PC-3 (cell line): ENCODE measurements around the gene PCDH9. TPM values are rescaled to one million over a fixed set of nuclear protein-coding genes. Genes with fewer than 3 reads are reported as not detected.

Source experiments
- ATAC-seq: fragments of 200-7000 bp; cut with Tn5 transposase; 2 replicates; pipeline ENCODE4 v1.9.1; 2020; ENCODE audit warnings: mild to moderate bottlenecking, moderate library complexity
- BruUV-seq: library from RNA; stranded (reverse); fragments of 400-500 nt; replicated peaks from 2 replicates; lab custom pipeline; 2021; lab: Mats Ljungman, UMichigan
- CTCF ChIA-PET: fragments of 300-600 bp; sonication (Branson Sonifier 250); formaldehyde crosslinking; loops from one replicate; lab custom pipeline; 2022; ENCODE audit warnings: antibody characterized with exemption; lab: Charles Lee
- POLR2A ChIA-PET: fragments of 300-600 bp; sonication (Branson Sonifier 250); formaldehyde crosslinking; loops from one replicate; lab custom pipeline; 2022; ENCODE audit warnings: antibody characterized with exemption; ENCODE audit not compliant: unreplicated experiment; lab: Charles Lee
- DNase-seq: peaks from one replicate; pipeline ENCODE4 v3.0.0-alpha.2; 2015
- H2AFZ ChIP-seq: fragments of 300-600 bp; sonication (generic); 2 replicates; pipeline ENCODE4 v1.6.0; 2016; ENCODE audit warnings: antibody characterized with exemption, low read length
- H3F3A ChIP-seq: fragments of 300-600 bp; sonication (generic); one replicate; pipeline ENCODE4 v1.6.0; 2017; ENCODE audit warnings: antibody characterized with exemption, low read length, control low read depth, mild to moderate bottlenecking; ENCODE audit not compliant: unreplicated experiment
- H3K27ac ChIP-seq: fragments of 300-600 bp; sonication (generic); 2 replicates; pipeline ENCODE4 v1.5.1; 2016; ENCODE audit warnings: mild to moderate bottlenecking, low read length
- H3K27me3 ChIP-seq: fragments of 300-600 bp; sonication (generic); 2 replicates; pipeline ENCODE4 v1.6.1; 2016; ENCODE audit warnings: low read length, mixed read lengths
- H3K36me3 ChIP-seq: fragments of 300-600 bp; sonication (generic); 2 replicates; pipeline ENCODE4 v1.6.1; 2016; ENCODE audit warnings: low read depth, mixed run types, low read length, mixed read lengths
- H3K4me1 ChIP-seq: fragments of 300-600 bp; sonication (generic); 2 replicates; pipeline ENCODE4 v1.5.1; 2016; ENCODE audit warnings: low read length; ENCODE audit not compliant: insufficient read depth
- H3K4me2 ChIP-seq: fragments of 300-600 bp; sonication (generic); 2 replicates; pipeline ENCODE4 v1.6.0; 2016; ENCODE audit warnings: low read length
- H3K4me3 ChIP-seq: fragments of 300-600 bp; sonication (generic); 2 replicates; pipeline ENCODE4 v1.5.1; 2016; ENCODE audit warnings: mild to moderate bottlenecking, low read length, mixed read lengths
- H3K79me2 ChIP-seq: fragments of 300-600 bp; sonication (generic); 2 replicates; pipeline ENCODE4 v1.6.1; 2017; ENCODE audit warnings: low read length, mixed read lengths
- H3K9ac ChIP-seq: fragments of 300-600 bp; sonication (generic); 2 replicates; pipeline ENCODE4 v1.6.0; 2016; ENCODE audit warnings: mild to moderate bottlenecking, low read length
- H3K9me2 ChIP-seq: fragments of 300-600 bp; sonication (generic); replicated peaks from 2 replicates; pipeline ENCODE4 v1.6.1; 2016; ENCODE audit warnings: mixed run types, low read length, mixed read lengths
- H3K9me3 ChIP-seq: fragments of 300-600 bp; sonication (generic); 2 replicates; pipeline ENCODE4 v1.6.1; 2016; ENCODE audit warnings: low read length, mixed read lengths
- H4K20me1 ChIP-seq: fragments of 300-600 bp; sonication (generic); 2 replicates; pipeline ENCODE4 v1.6.1; 2016; ENCODE audit warnings: low read length, mixed read lengths
- CTCF ChIP-seq: fragments of 300-600 bp; sonication (generic); conservative IDR thresholded peaks from 2 replicates; pipeline ENCODE4 v1.5.1; 2017; ENCODE audit warnings: antibody characterized with exemption, low read depth, mild to moderate bottlenecking, low read length
- EZH2 ChIP-seq: fragments of 300-600 bp; sonication (generic); IDR thresholded peaks from one replicate; pipeline ENCODE4 v1.6.1; 2017; ENCODE audit warnings: antibody characterized with exemption, mild to moderate bottlenecking, low read length; ENCODE audit not compliant: unreplicated experiment
- EZH2phosphoT487 ChIP-seq: fragments of 300-600 bp; sonication (generic); IDR thresholded peaks from 2 replicates; pipeline ENCODE4 v1.6.1; 2018; ENCODE audit warnings: mild to moderate bottlenecking, antibody characterized with exemption, low read length, borderline replicate concordance
- intact Hi-C: fragments of 100-400 bp; cut with micrococcal nuclease; formaldehyde crosslinking; loops from 2 replicates; pipeline ENCODE4 v1.9.0; 2023
- total RNA-seq: library from RNA; depleted of rRNA; stranded (reverse); fragments of >200 nt; gene quantifications from 2 replicates; pipeline ENCODE4 v1.2.3, GENCODE V29; 2014

The PCDH9 gene
- total RNA-seq, 1 experiment from 2014 or later: 0.98 TPM

GRCh38 chr13:66266348-66266747, 963.8 kb downstream of the PCDH9 start:
- no peaks in the 10 kb centered on the region for H3K36me3 ChIP-seq
- DNase-seq (no peak), ATAC-seq (no peak)
- H3K4me1 ChIP-seq: no peaks in the 10 kb centered on the region
- no peak overlapping the region for H3K9ac ChIP-seq
- H3K9me3 ChIP-seq: no peaks in the 10 kb centered on the region
- no peaks in the 10 kb centered on the region for H3K79me2 ChIP-seq
- ChIA-PET POLR2A (no interaction called here), CTCF (no interaction called here)
- BruUV-seq: no TSS peak
- intact Hi-C loops: no loop called here
- H4K20me1 ChIP-seq: no peaks in the 10 kb centered on the region
- H3K4me3 ChIP-seq: no peak overlapping the region
- no peak overlapping the region for H3K4me2 ChIP-seq
- H3K27ac ChIP-seq: no peak overlapping the region
- H3K27me3 ChIP-seq: no peaks in the 10 kb centered on the region
- no peaks in the 10 kb centered on the region for H3F3A ChIP-seq
- no peak overlapping the region for H2AFZ ChIP-seq
- H3K9me2 ChIP-seq: no peaks in the 10 kb centered on the region
- TF ChIP-seq CTCF: no peak
- no peak for TF ChIP-seq EZH2phosphoT487
- no peak for TF ChIP-seq EZH2

GRCh38 chr13:66265371-66265770, 964.8 kb downstream of the PCDH9 start:
- no peak overlapping the region for H2AFZ ChIP-seq
- CTCF ChIA-PET: no interaction called here
- H3K9ac ChIP-seq: no peak overlapping the region
- no peaks in the 10 kb centered on the region for H3K27me3 ChIP-seq
- H3K9me3 ChIP-seq: no peaks in the 10 kb centered on the region
- no peaks in the 10 kb centered on the region for H3K79me2 ChIP-seq
- no peak for DNase-seq
- H4K20me1 ChIP-seq: no peaks in the 10 kb centered on the region
- no peak for ATAC-seq
- no peak overlapping the region for H3K4me3 ChIP-seq
- no peaks in the 10 kb centered on the region for H3K36me3 ChIP-seq
- no peak overlapping the region for H3K4me2 ChIP-seq
- no peaks in the 10 kb centered on the region for H3F3A ChIP-seq
- no peaks in the 10 kb centered on the region for H3K4me1 ChIP-seq
- TF ChIP-seq EZH2 (no peak), CTCF (no peak), EZH2phosphoT487 (no peak)
- intact Hi-C loops: no loop called here
- no peak overlapping the region for H3K27ac ChIP-seq
- no peaks in the 10 kb centered on the region for H3K9me2 ChIP-seq
- BruUV-seq: no TSS peak
- POLR2A ChIA-PET: no interaction called here

GRCh38 chr13:66264971-66265370, 965.2 kb downstream of the PCDH9 start:
- no peaks in the 10 kb centered on the region for H3F3A ChIP-seq
- DNase-seq: no peak
- H3K4me2 ChIP-seq: no peak overlapping the region
- no TSS peak for BruUV-seq
- H3K9me3 ChIP-seq: no peaks in the 10 kb centered on the region
- H3K9me2 ChIP-seq: no peaks in the 10 kb centered on the region
- no peaks in the 10 kb centered on the region for H3K36me3 ChIP-seq
- ChIA-PET POLR2A (no interaction called here), CTCF (no interaction called here)
- no peak overlapping the region for H2AFZ ChIP-seq
- TF ChIP-seq EZH2phosphoT487 (no peak), CTCF (no peak)
- no peaks in the 10 kb centered on the region for H4K20me1 ChIP-seq
- H3K4me3 ChIP-seq: no peak overlapping the region
- intact Hi-C loops: no loop called here
- no peak overlapping the region for H3K9ac ChIP-seq
- no peaks in the 10 kb centered on the region for H3K4me1 ChIP-seq
- no peaks in the 10 kb centered on the region for H3K27me3 ChIP-seq
- no peaks in the 10 kb centered on the region for H3K79me2 ChIP-seq
- ATAC-seq: no peak
- no peak overlapping the region for H3K27ac ChIP-seq
